ENCODE data around the gene TGM5.
A peak's percentile ranks its signal among the peaks of the same experiment; 100 is the strongest.
"Not testable (repeated sequence)": the region's sequence is repeated elsewhere in the genome, so short reads cannot be mapped to it uniquely, and the experiment has no call there.

TGM5 gene

GRCh38 chr15:43266834-43267233, at the start of gene TGM5:
TGM5 (minus strand) TSS chr15:43266928; CDS start chr15:43266849, 79 bp downstream.
- DNase-seq, result no peak

- no peak for DNase-seq
These were observed 47.4 kb upstream of the TGM5 start for GRCh38 chr15:43314171-43314570.

- no peak for DNase-seq
These were observed 45.6 kb upstream of the TGM5 start for GRCh38 chr15:43312378-43312777.

- DNase-seq, result no peak
These were observed 35.6 kb upstream of the TGM5 start, which contains the start of gene TGM7 for GRCh38 chr15:43302205-43302817. TGM7 (minus strand) TSS chr15:43302255.

- no peak for DNase-seq
These were observed 33.2 kb upstream of the TGM5 start for GRCh38 chr15:43299884-43300283.

GRCh38 chr15:43299411-43299810, 32.7 kb upstream of the TGM5 start:
- no peak for DNase-seq

- no peak for DNase-seq
These were observed 27.5 kb upstream of the TGM5 start for GRCh38 chr15:43294091-43294706.

GRCh38 chr15:43293432-43293831, 26.7 kb upstream of the TGM5 start:
- DNase-seq, result no peak

- DNase-seq, result no peak
These were observed 25.8 kb upstream of the TGM5 start for GRCh38 chr15:43292375-43293078.

- DNase-seq, result not testable (repeated sequence)
These were observed 22.9 kb upstream of the TGM5 start for GRCh38 chr15:43289656-43290055.

- no peak for DNase-seq
These were observed 20.5 kb upstream of the TGM5 start for GRCh38 chr15:43287254-43287653.

GRCh38 chr15:43286074-43286473, 19.3 kb upstream of the TGM5 start:
- DNase-seq, result no peak

GRCh38 chr15:43285609-43286037, 18.9 kb upstream of the TGM5 start:
- peak; percentile 71 for DNase-seq

GRCh38 chr15:43283526-43283925, 16.8 kb upstream of the TGM5 start:
- DNase-seq, result no peak

- DNase-seq, result no peak
These were observed 15.3 kb upstream of the TGM5 start for GRCh38 chr15:43281926-43282602.

- DNase-seq, result no peak
These were observed 14.3 kb upstream of the TGM5 start for GRCh38 chr15:43280996-43281395.

- no peak for DNase-seq
These were observed 12.8 kb upstream of the TGM5 start for GRCh38 chr15:43279496-43279895.

GRCh38 chr15:43278869-43279268, 12.1 kb upstream of the TGM5 start:
- DNase-seq, result no peak

GRCh38 chr15:43277901-43278300, 11.2 kb upstream of the TGM5 start:
- DNase-seq, result no peak

GRCh38 chr15:43277231-43277823, 10.6 kb upstream of the TGM5 start:
- no peak for DNase-seq

GRCh38 chr15:43276563-43277200, 10.0 kb upstream of the TGM5 start:
- DNase-seq, result no peak

- no peak for DNase-seq
These were observed 9.2 kb upstream of the TGM5 start for GRCh38 chr15:43275740-43276562.

All from CD4-positive, alpha-beta T cell treated with Interleukin-21 for 1 hour (primary cell).